Stomach (tissue), 4 donors: ENCODE results near the gene RBM44.

Source experiments
- CTCF ChIP-seq, 7 experiments: fragments of 450-650 bp in 4 of 7; fragments of 200-600 bp in 3 of 7; sonication (generic) in 3 of 7; IDR thresholded peaks; one replicate each; pipeline ENCODE4 v1.5.1; 2016 to 2019; ENCODE audit warnings: antibody characterized with exemption in 7 of 7, control low read depth in 2 of 7, mild to moderate bottlenecking in 1 of 7
- POLR2A ChIP-seq, 4 donors: fragments of 450-650 bp; IDR thresholded peaks; one replicate each; pipeline ENCODE4 v1.6.1; 2016; ENCODE audit warnings: antibody characterized with exemption in 4 of 4, control low read depth in 2 of 4, mild to moderate bottlenecking in 1 of 4, moderate library complexity in 1 of 4
- POLR2AphosphoS5 ChIP-seq, 3 donors: sonication (generic); formaldehyde crosslinking; IDR thresholded peaks; one replicate each; pipeline ENCODE4 v1.6.1; 2016; ENCODE audit warnings: antibody characterized with exemption in 3 of 3

GRCh38 chr2:237765875-237766274 lies 32.7 kb upstream of the RBM44 start:
- TF ChIP-seq POLR2AphosphoS5 (IDR thresholded peaks at IDR 0.05) (no peak), CTCF (IDR thresholded peaks at IDR 0.05) (no peak), POLR2A (IDR thresholded peaks at IDR 0.05) (no peak)
